HG03378 (cell line): ENCODE measurements around the gene POU2AF3.
"Not testable (repeated sequence)": the region's sequence is repeated elsewhere in the genome, so short reads cannot be mapped to it uniquely, and the experiment has no call there.

Experiments used
- ATAC-seq: cut with Tn5 transposase; IDR thresholded peaks from one replicate; pipeline ENCODE4 v1.9.1; 2021; ENCODE audit warnings: mild to moderate bottlenecking, moderate library complexity; ENCODE audit not compliant: unreplicated experiment

Gene POU2AF3

DNA sequence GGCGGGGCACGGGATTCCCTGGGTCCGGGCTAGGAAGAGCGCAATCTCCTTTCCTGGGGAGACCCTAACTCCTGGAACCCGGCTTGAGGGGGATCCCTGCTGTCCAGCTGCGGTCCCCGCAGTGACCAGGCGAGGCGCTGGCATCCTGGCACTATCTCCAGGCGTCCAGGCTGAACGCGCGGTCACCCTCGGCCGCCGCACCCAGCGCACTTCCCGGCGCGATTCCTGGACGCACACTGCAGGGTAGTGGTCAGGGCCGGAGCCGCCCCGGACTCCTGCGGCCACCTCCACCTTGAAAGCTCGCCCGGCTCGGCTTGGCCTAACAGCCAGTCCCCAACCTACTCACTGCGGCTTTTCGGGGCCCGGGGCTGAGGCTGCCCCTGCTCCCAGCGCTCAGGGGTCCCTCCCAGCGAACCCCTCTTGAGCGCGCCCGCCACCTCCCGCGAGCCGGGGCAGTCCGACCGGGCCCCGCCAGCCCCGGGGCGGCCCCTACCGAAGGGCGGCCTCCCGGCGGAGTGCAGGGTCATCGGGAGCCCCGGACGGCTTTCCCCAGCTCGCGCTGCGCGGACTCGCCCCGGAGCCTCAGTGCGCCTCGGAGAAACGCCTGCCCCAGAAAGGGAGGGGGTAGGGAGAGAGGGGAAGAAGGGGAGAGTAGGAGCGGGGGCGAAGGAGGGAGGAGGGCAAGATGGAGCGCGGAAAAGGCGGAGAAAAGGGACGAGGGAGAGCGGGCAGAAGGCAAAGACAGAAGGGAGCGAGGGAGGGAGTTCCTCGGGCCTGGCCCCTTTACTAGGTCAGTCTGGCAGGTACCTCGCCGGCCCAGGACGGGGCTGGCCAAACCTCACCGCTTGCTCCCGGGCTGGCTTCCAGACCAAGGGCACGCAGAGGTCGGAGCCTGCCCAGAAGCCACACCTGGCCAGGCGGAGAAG lies 1.0 kb downstream of the POU2AF3 start:
- no peak for ATAC-seq

DNA sequence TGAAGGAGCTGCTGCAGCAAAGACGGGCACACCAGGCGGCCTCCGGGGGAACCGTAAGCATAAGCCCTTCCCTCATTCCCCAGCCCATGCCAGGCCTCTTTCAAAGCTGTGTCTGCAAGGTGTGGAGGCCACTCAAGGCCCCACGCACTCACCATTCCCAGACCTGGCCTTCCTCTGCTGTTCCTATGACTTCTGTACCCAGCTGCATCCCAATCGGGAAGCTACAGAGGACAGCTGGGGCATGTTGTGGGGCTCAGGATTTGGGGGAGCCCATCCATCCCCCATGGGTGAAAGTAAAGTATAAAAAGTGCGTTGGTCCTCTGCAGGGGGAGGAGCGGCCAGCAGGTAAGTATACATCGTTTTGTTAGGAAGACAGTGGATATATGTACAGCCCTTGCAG lies 2.2 kb downstream of the POU2AF3 start:
- ATAC-seq = no peak

DNA sequence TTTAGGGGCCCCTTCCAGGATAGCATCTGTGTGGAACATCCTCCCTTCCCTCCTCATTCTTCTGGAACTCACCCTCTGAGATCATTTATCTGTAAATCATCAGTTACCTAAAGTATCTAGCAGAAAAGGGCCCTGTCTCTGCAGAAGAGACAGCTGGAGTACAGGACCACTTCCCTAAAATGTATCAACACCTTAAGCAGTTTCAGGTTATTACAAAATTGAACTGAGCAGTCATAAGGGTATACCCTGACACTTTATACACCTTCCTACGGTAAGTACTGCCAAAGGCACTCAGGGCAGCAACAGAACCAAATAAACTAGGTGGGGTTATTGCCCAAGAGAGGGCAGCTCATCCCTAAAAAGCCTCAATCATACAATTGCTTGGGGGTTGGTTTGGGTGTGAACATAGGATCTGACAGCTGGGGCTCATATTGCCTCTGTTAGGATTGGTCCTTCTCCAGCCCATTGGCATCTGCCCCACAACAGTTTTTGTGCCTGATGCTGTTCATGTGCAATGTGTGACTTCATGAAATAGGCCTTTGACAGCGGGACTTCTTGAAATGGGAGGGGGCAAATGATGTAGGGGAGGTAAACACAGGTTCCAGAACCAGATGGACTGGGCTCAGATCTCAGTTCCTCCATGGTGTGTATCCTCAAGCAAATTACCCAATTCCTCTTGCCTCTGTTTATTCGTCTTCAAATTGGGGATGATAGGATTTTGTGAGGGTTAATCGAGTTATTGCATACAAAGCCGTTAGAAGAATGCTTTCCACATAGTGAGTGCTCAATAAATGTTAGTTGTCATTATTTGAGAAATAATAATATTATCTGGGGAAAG lies 2.9 kb downstream of the POU2AF3 start:
- no peak for ATAC-seq

DNA sequence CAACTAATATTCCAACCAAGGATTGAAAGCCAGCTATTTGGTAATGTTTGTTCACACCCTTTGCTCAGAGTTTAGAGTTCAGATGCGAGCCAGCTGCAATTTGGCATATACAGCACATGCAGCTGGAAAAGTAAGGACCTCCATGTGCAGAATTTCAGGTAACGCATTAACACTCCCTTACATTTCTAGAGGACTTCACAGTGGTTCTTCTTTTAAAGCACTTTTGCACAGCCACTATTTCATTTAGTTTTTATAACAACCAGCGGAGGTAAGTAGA lies 3.4 kb downstream of the POU2AF3 start:
- ATAC-seq = no peak

DNA sequence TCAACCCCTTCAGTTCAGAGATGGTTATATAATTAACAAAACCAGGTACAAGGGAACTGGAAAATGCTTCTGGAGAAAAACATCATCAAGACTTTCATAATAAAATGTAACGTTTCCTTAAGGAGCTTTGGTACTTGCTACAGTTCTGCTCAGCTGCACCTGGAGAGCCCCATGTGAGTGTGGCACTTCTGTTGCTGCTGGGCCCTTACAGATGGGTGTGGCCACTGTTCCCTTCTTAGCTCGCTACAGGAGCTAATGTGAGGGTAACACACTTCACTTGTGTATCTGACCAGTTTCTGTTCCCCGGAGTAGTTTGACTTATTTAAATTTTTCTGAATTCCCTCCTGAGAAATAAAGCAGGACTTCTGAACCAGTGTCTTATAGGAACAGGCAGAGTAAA lies 4.0 kb downstream of the POU2AF3 start:
- ATAC-seq = no peak

DNA sequence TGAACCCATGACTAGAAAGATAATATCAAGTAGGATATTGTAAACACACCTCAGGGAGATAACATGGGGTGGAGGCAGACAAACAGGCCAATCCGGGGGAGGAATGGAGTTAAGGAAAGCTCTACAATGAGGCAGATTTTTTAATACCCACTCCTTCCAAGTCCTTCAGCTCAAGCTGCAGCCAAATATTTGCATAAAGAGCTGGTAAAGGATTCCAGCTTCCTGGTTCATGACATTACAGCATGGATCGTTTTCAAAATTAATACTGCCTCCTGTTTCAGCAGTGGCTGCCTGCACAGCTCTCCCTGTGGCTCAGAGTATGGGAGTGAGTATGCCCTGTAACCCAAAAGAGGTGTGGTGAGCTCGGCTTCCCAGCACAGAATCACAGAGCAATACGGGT lies 5.1 kb downstream of the POU2AF3 start:
- no peak for ATAC-seq

DNA sequence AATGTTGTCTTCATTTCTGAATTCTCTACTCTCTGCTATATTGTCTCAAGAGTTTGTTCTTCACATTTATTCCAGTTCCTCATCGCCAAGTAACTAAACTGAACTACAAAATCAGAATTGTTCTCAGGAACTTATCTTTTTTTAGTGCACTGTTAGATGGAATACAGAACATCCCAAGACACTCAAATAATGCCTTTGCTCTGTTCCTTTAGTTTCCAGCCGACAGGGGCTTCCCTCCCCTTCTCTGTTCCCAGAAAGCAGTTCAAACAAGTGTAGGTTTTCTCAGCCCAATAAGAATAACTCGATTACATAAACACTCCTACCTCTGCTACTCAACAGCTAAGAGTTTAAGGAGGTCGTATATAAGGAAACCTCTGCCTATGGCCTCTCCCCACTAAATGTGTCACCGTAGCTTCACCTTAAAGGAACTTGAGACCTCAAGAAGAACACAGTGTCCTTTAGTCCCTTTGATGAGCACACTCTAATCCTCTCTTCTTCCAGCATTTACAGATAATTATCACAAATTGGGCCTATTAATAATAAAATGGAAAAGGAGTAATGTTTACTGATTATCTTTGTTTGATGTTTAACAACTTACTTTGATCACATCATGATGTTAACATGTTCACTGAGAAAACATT lies 6.9 kb downstream of the POU2AF3 start:
- ATAC-seq = no peak

DNA sequence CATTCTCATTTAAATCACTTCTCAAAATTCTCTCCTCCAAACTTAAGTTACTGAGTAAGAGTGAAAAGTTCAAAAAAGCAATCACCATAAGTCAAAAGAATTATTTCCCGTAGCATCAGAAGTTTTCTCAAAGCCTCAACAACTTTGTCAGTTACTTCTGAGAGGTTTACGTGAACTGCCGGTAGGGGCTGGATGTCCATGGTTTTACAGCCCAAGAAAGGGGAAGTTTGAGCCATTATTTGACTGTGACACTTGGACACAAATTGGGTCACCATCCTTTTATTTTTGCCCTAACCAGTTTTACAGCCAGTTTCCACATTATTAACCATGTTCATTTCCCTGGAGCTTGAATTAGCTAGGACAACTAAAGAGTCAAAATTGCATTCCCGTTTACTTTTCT lies 7.5 kb downstream of the POU2AF3 start:
- ATAC-seq = no peak

DNA sequence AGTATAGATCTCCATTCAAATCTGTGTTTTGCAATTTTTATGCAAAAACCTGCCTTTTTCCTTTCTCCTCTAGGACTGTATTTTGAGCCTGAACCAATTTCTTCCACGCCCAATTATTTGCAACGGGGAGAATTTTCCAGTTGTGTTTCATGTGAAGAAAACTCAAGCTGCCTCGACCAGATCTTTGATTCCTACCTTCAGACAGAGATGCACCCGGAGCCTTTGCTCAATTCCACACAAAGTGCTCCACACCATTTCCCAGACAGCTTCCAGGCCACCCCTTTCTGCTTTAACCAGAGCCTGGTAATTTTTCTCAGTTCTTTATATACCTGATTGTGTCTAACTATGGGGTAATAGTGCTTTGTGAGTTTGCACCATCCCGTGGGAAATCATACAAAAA lies 8.0 kb downstream of the POU2AF3 start:
- ATAC-seq = no peak

DNA sequence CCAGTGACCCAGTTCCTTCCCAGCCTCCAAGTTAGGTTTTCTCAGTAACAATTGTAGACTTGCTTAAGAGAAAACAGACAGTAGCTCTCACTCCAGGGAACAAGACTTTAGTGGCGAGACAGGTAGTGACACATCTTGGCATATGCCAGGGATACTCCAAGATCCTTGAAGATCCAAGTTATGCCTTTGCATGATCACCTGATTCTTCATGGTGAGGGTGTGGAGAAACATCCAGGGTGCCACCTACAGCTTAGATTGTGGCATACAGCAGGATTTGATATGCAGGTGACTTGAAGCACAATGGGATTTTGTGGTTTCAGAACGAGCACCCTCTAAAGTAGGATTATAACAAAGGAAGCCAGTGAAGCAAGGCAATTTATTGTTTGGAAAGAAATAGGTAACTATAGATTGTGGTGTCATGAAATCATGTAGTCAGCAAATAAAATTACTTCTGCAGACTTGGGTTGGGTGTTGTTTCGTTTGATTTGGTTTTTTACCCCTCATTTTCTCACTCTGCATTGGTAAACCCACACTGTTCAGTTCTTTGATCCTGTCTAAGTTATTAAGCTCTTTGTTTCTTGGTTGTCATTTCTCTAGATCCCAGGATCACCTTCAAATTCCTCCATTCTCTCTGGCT lies 9.2 kb downstream of the POU2AF3 start:
- ATAC-seq = no peak

DNA sequence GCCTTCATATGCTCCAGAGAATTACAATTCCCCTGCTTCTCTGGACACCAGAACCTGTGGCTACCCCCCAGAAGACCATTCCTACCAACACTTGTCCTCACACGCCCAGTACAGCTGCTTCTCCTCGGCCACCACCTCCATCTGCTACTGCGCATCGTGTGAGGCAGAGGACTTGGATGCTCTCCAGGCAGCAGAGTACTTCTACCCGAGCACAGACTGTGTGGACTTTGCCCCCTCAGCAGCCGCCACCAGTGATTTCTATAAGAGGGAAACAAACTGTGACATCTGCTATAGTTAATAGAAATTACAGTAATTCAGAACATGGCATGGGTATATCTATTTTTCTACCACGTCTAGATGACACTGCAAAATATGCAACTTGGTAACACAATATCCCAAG lies 9.8 kb downstream of the POU2AF3 start:
- no peak for ATAC-seq

DNA sequence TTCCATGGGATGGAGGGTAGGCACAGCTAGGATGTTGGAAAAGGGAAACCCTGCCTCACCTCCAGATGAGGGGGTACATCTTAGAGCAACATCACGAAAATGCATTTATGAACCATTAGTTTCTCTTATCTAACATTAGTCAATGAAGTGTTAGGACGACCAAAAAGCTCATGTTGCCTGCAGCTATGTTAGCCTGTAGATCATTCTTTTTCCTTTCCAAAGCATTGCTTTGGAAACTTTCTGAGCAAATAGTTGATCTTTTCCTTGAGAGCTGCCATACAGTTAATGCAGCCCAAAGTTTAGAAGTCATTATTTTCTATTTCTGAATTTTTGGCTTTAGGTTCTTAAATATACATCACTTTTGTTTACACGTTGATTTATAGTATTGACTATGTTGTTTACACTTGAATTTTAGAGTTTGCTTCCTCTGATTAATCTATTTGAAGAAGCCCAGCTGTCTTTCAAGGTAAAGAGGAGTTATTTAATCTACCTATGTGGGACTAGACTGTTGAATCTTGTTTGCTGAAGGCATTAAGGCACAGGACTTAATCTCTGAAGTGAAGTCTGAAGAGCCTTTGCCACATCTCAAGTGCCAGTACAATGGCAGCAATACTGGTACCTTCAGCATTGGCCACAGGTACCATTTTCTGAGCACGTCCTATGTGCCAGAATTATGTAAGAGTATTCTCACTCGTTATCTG lies 11.0 kb downstream of the POU2AF3 start:
- ATAC-seq = no peak

DNA sequence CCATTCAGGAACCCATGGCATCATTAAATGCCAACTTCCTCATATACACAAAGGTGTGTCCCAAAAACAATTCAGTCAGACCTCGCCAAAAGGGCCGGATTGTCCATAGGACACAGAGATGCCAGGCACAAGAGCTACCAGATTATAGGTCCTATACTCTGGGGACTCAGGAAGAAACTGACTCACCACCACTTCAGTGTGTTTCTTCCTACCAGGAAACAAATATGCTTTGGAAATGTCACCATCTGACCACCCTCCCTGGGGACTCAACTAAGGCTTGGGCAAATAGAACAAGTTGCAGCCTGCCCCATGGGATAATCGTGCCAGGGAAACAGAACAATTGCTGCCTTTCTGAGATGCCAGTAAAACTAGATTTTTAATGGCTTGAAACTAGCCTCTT lies 11.7 kb downstream of the POU2AF3 start:
- ATAC-seq = no peak

DNA sequence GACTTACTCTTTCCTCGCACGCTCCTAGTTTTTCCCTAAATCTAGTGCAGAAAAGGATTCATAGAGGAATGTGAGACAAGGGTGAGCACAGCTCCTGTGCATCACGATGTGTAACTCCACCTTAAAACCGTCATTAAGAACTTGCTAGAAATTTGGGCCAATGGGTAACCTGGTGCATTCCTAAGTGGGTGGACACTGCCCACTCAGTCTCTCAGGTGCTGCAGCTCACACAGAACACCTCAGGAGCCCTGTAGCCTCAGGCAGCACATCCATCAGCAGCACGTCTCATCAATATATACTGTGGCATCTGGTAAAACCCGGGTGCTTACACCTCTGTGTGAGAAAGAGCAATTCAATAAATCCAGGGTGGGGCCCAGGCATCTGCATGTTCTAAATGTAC lies 12.4 kb downstream of the POU2AF3 start:
- no peak for ATAC-seq

DNA sequence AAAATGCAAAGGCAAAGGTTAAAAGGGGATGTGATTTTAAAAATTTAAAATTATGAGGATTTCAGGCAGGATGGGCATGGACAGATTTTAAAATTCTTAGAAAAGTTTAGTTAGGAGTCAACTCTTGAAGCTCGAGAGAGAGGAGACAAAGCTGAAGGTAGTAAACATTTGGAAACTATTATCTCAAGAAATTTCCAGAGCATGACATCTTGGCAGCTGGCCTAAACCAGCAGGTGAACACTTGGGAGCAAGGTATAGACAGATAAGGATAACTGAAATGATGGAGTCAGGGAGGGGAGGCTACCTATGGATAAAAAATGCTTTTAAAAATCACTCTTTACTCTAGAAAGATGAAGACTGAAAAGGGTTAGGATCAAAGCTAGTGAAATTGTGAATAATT lies 13.7 kb downstream of the POU2AF3 start:
- ATAC-seq = no peak

DNA sequence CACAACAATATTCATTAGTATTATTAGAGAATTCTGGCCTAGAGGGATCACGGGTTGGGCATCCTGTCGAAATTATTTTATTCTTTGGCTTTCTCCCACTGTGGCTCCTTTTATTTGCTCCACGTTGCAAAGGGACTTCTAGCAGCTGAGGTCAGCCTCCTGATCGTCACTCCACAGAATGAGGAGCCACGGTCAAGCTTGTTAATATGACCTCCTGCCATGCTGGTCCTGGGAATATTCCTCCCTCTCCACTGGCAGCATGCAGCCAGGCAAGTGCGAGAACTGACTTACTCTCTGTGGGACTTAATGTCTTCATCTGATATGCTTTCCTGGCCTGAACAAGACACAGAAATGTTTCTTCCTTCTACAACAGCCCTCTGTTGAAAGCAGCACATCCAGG lies 20.9 kb downstream of the POU2AF3 start:
- ATAC-seq = no peak

DNA sequence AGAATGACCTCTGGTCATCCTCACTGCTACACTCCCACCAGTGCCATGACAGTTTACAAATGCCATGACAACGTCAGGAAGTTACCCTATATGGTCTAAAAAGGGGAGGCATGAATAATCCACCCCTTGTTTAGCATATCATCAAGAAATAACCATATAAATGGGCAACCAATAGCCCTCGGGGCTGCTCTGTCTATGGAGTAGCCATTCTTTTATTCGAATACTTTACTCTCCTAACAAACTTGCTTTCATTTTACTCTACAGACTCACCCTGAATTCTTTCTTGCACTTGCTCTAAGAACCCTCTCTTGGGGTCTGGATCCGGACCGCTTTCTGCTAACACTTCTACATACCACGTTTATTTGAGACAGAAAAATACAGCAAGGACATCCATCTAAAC lies 21.9 kb downstream of the POU2AF3 start:
- not testable (repeated sequence) for ATAC-seq

DNA sequence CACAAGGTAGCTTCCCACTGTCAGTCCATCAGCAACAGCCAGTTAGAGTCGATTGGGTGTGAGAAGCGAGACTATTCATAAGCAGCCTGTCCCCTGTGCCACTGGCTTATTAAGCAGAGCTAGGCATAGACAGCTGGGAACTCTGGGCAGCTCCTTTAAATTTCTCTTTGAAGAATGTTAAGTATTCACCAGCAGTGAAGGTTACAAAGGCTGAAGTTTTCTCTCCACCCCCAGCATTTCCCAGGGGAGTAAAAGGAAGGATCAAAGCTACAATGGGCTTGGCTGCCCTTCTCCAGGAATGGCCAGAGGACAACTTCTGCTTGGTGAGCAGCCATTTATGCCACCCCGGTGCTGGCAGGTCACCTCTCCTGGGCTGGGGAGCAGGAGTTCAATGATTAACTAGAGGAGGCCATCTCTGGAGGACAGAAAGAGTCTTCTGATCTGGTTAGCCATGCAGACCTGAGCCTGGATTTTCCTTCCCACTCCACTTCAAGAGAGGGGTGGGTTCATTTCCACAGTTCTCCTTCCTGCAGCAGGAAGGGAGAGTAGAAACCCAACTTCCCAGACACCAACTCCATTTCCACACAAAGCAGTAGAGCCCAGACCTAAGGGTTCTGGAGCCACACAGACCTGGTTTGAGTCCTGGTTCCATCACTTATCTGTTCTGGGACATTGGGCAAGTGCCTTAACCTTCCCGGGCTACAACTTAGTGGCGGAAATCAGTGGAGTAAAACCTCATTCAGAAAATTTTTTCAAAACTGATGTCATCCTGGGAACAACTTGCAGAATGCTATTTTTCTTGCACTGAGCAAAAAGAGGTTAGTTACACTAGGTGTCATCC lies 22.6 kb downstream of the POU2AF3 start:
- ATAC-seq = no peak

DNA sequence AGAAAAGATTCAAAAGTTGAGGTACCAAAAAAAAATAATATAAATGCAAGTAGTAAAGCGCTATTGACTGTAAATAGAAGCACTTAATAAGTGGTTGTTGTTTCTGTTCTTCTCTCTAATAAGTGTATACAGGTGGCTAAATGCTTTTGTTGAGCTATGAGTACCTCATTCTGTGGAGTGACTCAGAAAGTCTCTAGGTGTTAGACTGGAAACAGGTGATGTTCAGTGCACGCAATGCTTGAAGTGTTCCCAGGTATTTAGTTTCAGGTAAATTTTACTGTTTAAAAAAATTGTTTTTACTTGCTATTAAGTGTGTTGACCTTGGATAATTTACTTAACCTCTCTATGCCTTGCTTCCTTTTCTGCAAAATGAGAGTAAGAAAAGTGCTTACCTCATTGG lies 24.2 kb downstream of the POU2AF3 start:
- ATAC-seq = no peak

DNA sequence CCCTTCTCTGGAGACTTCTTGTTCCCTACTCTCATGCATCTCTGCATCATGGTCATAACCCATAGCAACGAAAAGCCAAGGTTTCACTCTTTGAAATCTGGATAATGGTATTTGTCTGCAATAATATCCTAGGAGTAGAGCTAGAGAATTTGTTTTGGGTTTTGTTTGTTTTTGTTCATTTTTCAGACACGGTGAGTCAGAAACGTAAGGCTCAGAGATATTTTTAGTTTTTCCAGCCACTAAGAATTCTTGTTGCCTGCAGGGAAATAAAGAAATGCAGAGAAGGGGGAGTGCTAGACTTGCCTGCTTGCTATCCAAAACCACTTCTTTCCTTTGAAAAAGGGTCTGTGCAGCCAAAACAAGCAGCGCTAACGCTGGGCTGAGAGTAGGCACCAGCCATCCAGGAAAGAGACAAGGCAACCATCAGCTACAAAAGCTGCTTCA lies 26.0 kb downstream of the POU2AF3 start:
- ATAC-seq = no peak
